Hepatocyte (in vitro differentiated cells): ENCODE results near the gene DCUN1D2. TPM values are rescaled to one million over a fixed set of nuclear protein-coding genes. Genes with fewer than 3 reads are reported as not detected.

Experiments used
- DNase-seq: peaks from one replicate; pipeline ENCODE4 v3.0.0-alpha.2; 2016; ENCODE audit warnings: low spot score
- H2AFZ ChIP-seq: fragments of 200-600 bp; sonication (generic); 2 replicates; pipeline ENCODE4 v1.6.0; 2016; ENCODE audit warnings: antibody characterized with exemption, mild to moderate bottlenecking
- H3K27ac ChIP-seq: fragments of 200-600 bp; sonication (generic); 2 replicates; pipeline ENCODE4 v1.5.1; 2016; ENCODE audit warnings: mild to moderate bottlenecking
- H3K27me3 ChIP-seq: fragments of 200-600 bp; sonication (generic); 2 replicates; pipeline ENCODE4 v1.6.1; 2016
- H3K36me3 ChIP-seq: fragments of 200-600 bp; sonication (generic); replicated peaks from 2 replicates; pipeline ENCODE4 v1.5.1; 2016; ENCODE audit warnings: low read depth; ENCODE audit not compliant: insufficient read depth
- H3K4me1 ChIP-seq: fragments of 200-600 bp; sonication (generic); 2 replicates; pipeline ENCODE4 v1.5.1; 2016; ENCODE audit warnings: mild to moderate bottlenecking, moderate library complexity; ENCODE audit not compliant: insufficient read depth
- H3K4me2 ChIP-seq: fragments of 200-600 bp; sonication (generic); 2 replicates; pipeline ENCODE4 v1.6.0; 2016
- H3K4me3 ChIP-seq: fragments of 200-600 bp; sonication (generic); 2 replicates; pipeline ENCODE4 v1.5.1; 2016; ENCODE audit warnings: mild to moderate bottlenecking
- H3K79me2 ChIP-seq: fragments of 200-600 bp; sonication (generic); 2 replicates; pipeline ENCODE4 v1.6.0; 2017; ENCODE audit warnings: mild to moderate bottlenecking
- H3K9me2 ChIP-seq: fragments of 200-600 bp; sonication (generic); replicated peaks from 2 replicates; pipeline ENCODE4 v1.6.0; 2017; ENCODE audit warnings: mild to moderate bottlenecking; ENCODE audit not compliant: insufficient read depth
- H3K9me3 ChIP-seq: fragments of 200-600 bp; sonication (generic); 2 replicates; pipeline ENCODE4 v1.5.1; 2016; ENCODE audit warnings: low read depth, mild to moderate bottlenecking
- H4K20me1 ChIP-seq: fragments of 200-600 bp; sonication (generic); 2 replicates; pipeline ENCODE4 v1.6.0; 2016; ENCODE audit warnings: mild to moderate bottlenecking; ENCODE audit not compliant: insufficient read depth, poor library complexity, severe bottlenecking
- EZH2 ChIP-seq: fragments of 200-600 bp; sonication (generic); IDR thresholded peaks from 2 replicates; pipeline ENCODE4 v1.6.1; 2016; ENCODE audit warnings: antibody characterized with exemption, mild to moderate bottlenecking, borderline replicate concordance
- EZH2phosphoT487 ChIP-seq: fragments of 200-600 bp; sonication (generic); IDR thresholded peaks from one replicate; pipeline ENCODE4 v1.6.1; 2018; ENCODE audit warnings: antibody characterized with exemption, mild to moderate bottlenecking, low read depth, moderate library complexity; ENCODE audit not compliant: unreplicated experiment, severe bottlenecking
- WGBS: methylation state at CpG from one replicate; pipeline ENCODE4 v1.1.6; 2016; ENCODE audit warnings: low lambda C conversion rate; ENCODE audit errors: missing lambda C conversion rate; 5-methylcytosine and 5-hydroxymethylcytosine counted together
- polyA plus RNA-seq: library from polyadenylated mRNA; unstranded; fragments of >200 nt; fragmentation: Nextera tagmentation; extraction: Ambion mirVana; gene quantifications from 2 replicates; pipeline ENCODE4 v1.2.1, GENCODE V29; 2016
- total RNA-seq: library from RNA; depleted of rRNA; stranded (reverse); fragments of >200 nt; gene quantifications from 2 replicates; pipeline ENCODE4 v1.2.3, GENCODE V29; 2014
- TF ChIP-seq, protein P1 (sequence below): fragments of 200-600 bp; sonication (generic); IDR thresholded peaks from 2 replicates; pipeline ENCODE4 v1.5.1; 2016; ENCODE audit warnings: antibody characterized with exemption, mild to moderate bottlenecking; ENCODE audit not compliant: poor library complexity

Gene DCUN1D2
- total and polyA plus RNA-seq, 2 experiments from 2014 or later = 8.4 to 10.2 TPM

DNA sequence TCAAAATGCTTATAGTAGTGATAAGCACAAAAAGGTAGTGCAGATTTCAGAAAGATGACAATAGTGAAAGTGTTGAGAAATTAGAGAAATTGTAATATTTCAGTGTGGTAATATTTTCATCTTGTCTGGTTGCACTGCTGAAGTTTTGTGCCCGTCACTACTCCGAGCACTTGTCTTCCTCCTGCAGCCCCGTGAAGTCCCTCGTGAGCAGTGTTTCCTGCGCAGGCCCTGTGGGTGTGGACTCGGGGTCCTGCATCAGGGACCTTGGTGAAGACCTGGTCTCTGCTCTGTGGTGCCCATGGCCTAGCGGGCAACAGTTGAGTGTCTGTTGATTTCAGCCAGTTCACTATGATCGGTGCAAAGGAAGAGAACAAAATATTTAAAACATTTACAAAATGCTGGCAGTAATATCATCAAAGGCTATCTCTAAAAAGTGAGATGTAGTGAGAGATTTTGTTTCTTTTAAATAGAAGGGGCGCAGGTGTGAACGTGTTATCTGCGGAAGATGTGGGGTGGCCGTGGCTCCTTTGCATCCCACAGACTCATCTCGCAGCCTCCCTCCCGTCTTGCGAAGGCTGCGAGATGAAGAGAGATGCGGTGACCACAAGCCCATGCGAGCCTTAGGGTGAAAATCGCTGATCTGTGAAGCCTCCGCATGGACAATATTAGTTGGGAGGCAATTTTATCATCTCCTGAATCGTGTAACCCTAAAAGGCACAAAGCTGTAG is 27.7 kb upstream of the DCUN1D2 start:
- Histone ChIP-seq H3K9me3 (no peaks in the 10 kb centered on the region), H3K27me3 (no peaks in the 10 kb centered on the region), H2AFZ (no peak overlapping the region), H3K4me2 (no peak overlapping the region), H4K20me1 (no peaks in the 10 kb centered on the region), H3K36me3 (no peaks in the 10 kb centered on the region), H3K79me2 (peaks cover 6% of the 10 kb centered on the region), H3K9me2 (no peaks in the 10 kb centered on the region), H3K4me3 (no peak overlapping the region), H3K4me1 (no peaks in the 10 kb centered on the region), H3K27ac (no peak overlapping the region)
- DNase-seq = no peak
- 92% methylated on average over 21 of the region's 21 CpGs for whole genome bisulfite sequencing
- no peak for TF ChIP-seq EZH2phosphoT487
- TF ChIP-seq EZH2 = no peak
- TF ChIP-seq, protein P1, sequence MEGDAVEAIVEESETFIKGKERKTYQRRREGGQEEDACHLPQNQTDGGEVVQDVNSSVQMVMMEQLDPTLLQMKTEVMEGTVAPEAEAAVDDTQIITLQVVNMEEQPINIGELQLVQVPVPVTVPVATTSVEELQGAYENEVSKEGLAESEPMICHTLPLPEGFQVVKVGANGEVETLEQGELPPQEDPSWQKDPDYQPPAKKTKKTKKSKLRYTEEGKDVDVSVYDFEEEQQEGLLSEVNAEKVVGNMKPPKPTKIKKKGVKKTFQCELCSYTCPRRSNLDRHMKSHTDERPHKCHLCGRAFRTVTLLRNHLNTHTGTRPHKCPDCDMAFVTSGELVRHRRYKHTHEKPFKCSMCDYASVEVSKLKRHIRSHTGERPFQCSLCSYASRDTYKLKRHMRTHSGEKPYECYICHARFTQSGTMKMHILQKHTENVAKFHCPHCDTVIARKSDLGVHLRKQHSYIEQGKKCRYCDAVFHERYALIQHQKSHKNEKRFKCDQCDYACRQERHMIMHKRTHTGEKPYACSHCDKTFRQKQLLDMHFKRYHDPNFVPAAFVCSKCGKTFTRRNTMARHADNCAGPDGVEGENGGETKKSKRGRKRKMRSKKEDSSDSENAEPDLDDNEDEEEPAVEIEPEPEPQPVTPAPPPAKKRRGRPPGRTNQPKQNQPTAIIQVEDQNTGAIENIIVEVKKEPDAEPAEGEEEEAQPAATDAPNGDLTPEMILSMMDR = no peak

DNA sequence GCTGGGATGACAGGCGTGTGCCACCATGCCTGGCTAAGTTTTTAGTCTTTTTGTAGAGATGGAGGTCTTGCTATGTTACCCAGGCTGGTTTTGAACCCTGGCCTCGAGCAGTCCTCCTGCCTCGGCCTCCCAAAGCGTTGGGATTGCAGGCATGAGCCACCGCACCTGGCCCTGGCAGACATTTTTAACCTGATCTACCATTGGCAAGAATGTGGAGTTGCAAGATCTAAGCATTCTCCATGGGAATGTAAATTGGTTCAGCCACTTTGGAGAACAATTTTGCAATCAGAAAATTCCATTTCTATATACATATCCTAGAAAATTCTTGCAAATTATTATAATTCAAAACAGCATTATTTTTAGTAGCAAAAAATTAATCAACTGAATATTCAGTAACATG is 24.3 kb upstream of the DCUN1D2 start:
- no peak overlapping the region for H3K27ac ChIP-seq
- WGBS = 95% methylated on average over 5 of the region's 5 CpGs
- H3K79me2 ChIP-seq = no peaks in the 10 kb centered on the region
- H3K9me2 ChIP-seq = no peaks in the 10 kb centered on the region
- H2AFZ ChIP-seq = no peak overlapping the region
- no peak overlapping the region for H3K4me3 ChIP-seq
- no peaks in the 10 kb centered on the region for H4K20me1 ChIP-seq
- no peaks in the 10 kb centered on the region for H3K27me3 ChIP-seq
- DNase-seq = no peak
- no peaks in the 10 kb centered on the region for H3K36me3 ChIP-seq
- H3K4me1 ChIP-seq = no peaks in the 10 kb centered on the region
- H3K9me3 ChIP-seq = no peaks in the 10 kb centered on the region
- TF ChIP-seq, protein P1 = no peak
- TF ChIP-seq EZH2 = no peak
- TF ChIP-seq EZH2phosphoT487 = no peak
- H3K4me2 ChIP-seq = no peak overlapping the region

DNA sequence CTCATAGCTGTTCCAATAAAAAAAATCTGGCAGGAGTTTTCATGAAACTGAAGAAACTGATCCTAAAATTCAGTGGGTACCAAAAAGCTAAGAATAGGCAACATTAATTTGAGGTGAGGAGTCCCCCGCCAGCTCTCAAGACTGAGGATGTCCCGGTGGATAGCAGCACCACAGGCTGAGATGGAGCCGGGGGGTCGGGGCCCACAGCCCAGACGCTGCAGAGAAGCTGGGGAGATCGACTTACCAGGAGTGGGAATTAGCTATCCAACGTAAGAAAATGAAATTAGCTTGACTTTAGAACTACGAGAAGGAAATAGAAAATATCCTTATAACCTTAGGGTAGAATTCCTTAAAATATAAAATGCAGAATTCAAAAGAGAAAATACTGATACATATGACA is 23.2 kb upstream of the DCUN1D2 start:
- Histone ChIP-seq H3K4me2 (no peak overlapping the region), H3K27ac (no peak overlapping the region), H3K36me3 (no peaks in the 10 kb centered on the region), H3K4me1 (no peaks in the 10 kb centered on the region), H2AFZ (no peak overlapping the region), H3K79me2 (no peaks in the 10 kb centered on the region), H3K9me2 (no peaks in the 10 kb centered on the region), H4K20me1 (no peaks in the 10 kb centered on the region), H3K4me3 (no peak overlapping the region), H3K9me3 (no peaks in the 10 kb centered on the region), H3K27me3 (no peaks in the 10 kb centered on the region)
- TF ChIP-seq, protein P1 = no peak
- TF ChIP-seq EZH2 (no peak), EZH2phosphoT487 (no peak)
- 89% methylated on average over 8 of the region's 8 CpGs for WGBS
- no peak for DNase-seq
